Measurements from ENCODE around the gene PSMD11. TPM values are rescaled to one million over a fixed set of nuclear protein-coding genes. Genes with fewer than 3 reads are reported as not detected.

Gene PSMD11
- polyA plus RNA-seq, 1 donor: 57.1 TPM

DNA sequence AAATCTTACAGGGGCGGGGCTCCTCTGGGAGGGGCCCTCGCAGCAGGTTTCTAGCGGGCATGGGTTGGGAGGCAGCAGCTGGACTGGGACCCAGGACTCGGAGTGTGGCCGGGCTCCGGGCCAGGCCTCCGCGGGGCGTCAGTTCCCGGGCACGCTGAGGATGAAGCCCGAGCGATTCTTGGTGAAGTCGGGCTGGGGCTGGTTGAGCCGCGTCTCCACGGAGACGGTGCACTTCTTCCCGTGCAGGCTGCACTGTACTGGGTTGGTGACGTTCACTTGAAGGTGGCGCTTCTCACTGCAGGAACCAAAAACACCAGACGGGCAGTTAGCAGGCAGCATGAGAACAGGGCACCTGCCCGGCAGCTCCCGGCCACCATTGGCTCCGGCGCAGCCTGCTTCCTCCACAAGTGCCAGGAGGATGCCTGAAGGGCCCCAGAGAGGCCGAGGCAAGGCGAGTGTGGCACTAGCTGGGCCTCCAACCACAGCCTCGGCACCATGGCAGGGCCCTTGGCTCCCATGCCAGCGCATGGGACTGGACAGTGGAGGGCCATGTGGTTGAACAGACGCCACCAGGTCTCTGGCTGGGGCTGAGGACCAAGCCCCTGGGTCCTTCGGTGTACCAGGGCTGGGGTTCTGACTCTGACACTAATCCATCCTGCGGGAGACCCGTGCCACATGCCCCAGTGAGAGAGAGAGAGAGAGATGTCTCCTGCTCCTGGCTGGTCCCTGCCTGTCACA, 50.5 kb downstream of the PSMD11 start:
- WGBS (ENCODE audit: insufficient coverage, low lambda C conversion rate): no CpG with 5 or more reads among the region's 34 CpGs

DNA sequence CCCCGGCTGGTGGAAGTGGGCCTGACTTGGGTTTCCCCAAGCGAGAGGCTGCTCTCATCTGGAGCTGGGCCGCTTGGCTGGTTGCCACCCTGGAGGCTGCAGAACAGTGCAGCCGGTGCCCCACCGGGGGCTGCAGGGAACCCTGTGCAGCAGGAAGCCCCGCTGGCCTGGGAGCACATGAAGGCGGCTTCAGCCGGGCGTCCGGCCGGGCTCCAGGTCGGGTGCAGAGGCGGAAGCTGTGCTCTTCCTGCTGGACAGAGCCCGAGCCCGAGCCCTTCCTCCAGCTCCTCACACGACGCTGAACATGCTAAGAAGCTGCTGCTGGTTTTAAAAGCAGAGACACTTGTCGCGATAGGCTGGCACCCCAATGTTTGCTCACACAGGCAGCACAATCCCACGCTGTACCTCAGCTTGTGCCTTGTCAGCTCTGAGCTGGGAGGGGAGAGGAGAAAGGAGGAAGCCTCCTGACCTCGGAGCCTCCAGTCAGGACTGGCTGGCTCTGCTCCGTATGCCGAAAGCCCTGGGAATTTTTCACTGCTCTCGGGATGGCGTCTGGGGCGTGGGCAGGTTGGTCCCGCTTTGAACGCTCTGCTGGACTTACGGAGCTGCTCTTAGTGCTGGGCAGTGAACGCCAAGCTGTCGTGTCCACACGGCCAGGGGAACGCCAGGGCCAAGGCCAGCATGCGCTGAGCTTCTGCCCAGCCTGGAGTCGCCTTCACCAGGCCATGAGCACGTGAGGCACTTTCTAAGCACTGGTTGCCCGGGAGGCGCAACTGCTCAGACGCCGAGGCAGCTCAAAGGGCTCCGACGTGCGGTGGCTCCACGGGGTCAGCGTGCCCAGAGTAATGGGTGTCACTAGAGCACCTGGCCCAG, 51.3 kb downstream of the PSMD11 start:
- H3K9me3 ChIP-seq (ENCODE audit: control insufficient read depth, low read depth, low read length): no peaks in the 10 kb centered on the region
- peaks cover 16% of the 10 kb centered on the region for H3K36me3 ChIP-seq (ENCODE audit: control insufficient read depth, insufficient read depth, low read length)
- no peaks in the 10 kb centered on the region for H3K4me1 ChIP-seq (ENCODE audit: control insufficient read depth, insufficient read depth, low read length)
- no peak for DNase-seq
- H3K4me3 ChIP-seq (ENCODE audit: low read length): no peak overlapping the region
- WGBS (ENCODE audit: insufficient coverage, low lambda C conversion rate): no CpG with 5 or more reads among the region's 45 CpGs
- H3K27ac ChIP-seq (ENCODE audit: low read length): no peak overlapping the region
- no peaks in the 10 kb centered on the region for H3K27me3 ChIP-seq (ENCODE audit: control insufficient read depth, insufficient read depth, low read length)

More for the DNA sequence above, 50.5 kb downstream of the PSMD11 start:
- no peak overlapping the region for H3K4me3 ChIP-seq (ENCODE audit: low read length)
- DNase-seq: no peak
- peaks cover 19% of the 10 kb centered on the region for H3K36me3 ChIP-seq (ENCODE audit: control insufficient read depth, insufficient read depth, low read length)
- no peaks in the 10 kb centered on the region for H3K4me1 ChIP-seq (ENCODE audit: control insufficient read depth, insufficient read depth, low read length)
- H3K27ac ChIP-seq (ENCODE audit: low read length): no peak overlapping the region
- no peaks in the 10 kb centered on the region for H3K27me3 ChIP-seq (ENCODE audit: control insufficient read depth, insufficient read depth, low read length)
- H3K9me3 ChIP-seq (ENCODE audit: control insufficient read depth, low read depth, low read length): no peaks in the 10 kb centered on the region

DNA sequence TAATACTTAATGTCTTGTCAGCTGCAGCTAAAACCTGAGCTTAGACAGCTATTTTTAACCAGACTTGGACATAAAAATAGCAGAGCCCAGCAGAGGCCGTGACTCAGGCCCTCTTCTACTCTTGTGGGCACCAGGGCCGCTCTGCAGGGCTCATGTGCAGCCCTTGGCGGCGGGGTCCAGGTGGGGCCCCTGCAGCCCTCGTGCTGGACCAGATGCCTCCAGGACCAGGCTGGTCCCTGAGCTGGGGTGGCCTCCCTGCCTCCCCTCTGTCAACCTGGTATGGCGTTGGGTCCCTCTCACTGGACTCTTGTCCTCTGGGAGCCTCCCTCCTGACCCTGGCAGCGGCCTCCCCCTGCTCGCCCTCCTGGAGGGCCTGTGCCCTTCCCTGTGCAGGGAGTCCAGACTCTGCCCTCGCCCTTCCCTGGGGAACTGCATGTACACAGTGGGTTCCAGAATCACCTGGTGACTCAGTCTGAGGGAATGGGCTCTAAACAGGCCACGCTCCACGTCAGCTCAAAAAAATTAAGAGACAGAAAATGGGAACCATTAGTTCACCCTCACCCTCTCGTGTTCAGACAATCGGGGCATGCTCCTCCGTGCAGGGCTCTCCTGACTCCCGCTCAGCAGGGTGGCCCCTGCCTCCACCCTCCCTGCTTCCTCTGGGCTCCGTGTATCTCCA, 52.2 kb downstream of the PSMD11 start:
- Histone ChIP-seq H3K27ac (ENCODE audit: low read length) (no peak overlapping the region), H3K9me3 (ENCODE audit: control insufficient read depth, low read depth, low read length) (no peaks in the 10 kb centered on the region), H3K4me1 (ENCODE audit: control insufficient read depth, insufficient read depth, low read length) (no peaks in the 10 kb centered on the region), H3K4me3 (ENCODE audit: low read length) (no peak overlapping the region), H3K27me3 (ENCODE audit: control insufficient read depth, insufficient read depth, low read length) (no peaks in the 10 kb centered on the region), H3K36me3 (ENCODE audit: control insufficient read depth, insufficient read depth, low read length) (peaks cover 16% of the 10 kb centered on the region)
- no peak for DNase-seq
- no CpG with 5 or more reads among the region's 16 CpGs for WGBS (ENCODE audit: insufficient coverage, low lambda C conversion rate)

DNA sequence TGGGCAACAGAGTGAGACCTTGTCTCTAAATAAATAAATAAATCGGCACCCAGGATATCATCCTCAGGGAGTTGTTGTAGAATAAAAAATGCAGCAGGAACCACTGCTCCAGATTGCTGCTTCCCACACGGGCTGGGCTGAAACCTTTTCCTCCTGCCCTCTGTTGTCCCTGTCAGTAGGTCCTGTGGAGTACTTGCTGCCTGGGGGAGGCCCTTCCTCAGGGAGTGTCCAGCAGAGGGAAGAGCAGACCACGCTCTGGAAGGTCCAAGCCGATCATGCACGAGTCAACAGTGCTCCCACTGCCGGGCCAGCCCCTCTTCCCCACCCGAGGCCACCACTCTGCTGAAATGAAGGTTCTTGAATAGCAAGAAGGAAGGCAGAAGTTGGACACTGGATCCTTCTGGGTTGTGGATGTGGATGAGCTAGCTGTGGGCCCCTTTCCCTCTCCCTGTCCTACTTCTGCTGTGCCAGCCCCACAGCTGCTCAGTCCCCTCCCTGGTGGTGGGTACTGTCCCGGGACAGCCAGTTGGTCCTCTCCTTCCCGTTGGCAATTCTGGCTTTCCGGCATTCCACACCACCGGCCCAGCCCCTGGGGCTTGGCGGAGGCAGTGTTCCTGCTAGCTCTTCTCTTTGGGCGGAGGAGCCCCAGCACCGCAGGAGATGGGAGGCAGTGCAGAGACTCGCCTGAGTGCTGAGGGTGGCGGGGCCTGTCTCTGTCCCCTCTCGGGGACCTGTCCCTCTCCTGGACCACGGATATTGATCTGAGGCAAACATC, 53.3 kb downstream of the PSMD11 start:
- no peaks in the 10 kb centered on the region for H3K4me1 ChIP-seq (ENCODE audit: control insufficient read depth, insufficient read depth, low read length)

DNA sequence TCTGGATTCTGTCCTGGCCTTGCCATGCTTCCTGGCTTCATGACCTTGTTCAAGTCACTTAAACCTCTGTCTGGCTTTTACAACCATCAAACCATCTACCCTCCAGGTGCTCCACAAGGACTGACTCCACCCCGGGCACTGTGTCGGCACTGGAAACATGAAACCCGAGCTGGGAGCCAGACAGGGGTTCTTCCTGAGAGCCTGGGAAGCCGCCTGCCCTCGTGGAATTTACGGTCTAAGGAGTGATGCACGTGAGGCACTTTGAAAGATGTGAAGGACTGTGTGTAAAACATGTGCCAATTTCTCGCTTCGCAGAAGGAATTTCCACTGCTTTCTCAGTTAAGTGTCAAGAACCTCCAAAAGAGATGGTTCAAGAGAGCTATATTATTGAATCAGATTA, 54.1 kb downstream of the PSMD11 start:
- H3K4me3 ChIP-seq (ENCODE audit: low read length): no peak overlapping the region

More for the DNA sequence above, 53.3 kb downstream of the PSMD11 start:
- no CpG with 5 or more reads among the region's 18 CpGs for WGBS (ENCODE audit: insufficient coverage, low lambda C conversion rate)
- Histone ChIP-seq H3K27me3 (ENCODE audit: control insufficient read depth, insufficient read depth, low read length) (no peaks in the 10 kb centered on the region), H3K27ac (ENCODE audit: low read length) (no peak overlapping the region), H3K36me3 (ENCODE audit: control insufficient read depth, insufficient read depth, low read length) (peaks cover 16% of the 10 kb centered on the region), H3K9me3 (ENCODE audit: control insufficient read depth, low read depth, low read length) (no peaks in the 10 kb centered on the region), H3K4me3 (ENCODE audit: low read length) (no peak overlapping the region)
- no peak for DNase-seq

DNA sequence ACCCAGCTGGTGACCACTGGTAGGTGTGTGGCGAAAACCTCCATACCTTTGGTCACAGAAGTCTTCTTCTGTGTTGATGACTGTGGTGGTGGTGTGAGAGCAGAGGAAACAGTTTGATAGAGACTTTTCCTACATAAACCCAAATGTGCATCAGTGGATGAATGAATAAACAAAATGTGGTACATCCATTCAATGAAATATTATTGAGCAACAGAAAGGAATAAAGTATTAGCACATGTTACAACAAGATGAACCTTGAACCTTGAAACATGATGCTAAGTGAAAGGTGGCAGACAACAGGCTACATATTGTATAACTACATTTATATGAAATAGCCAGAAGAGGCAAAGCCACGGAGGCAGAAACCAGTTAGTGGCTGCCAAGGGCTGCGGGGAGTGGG, 57.7 kb downstream of the PSMD11 start:
- Histone ChIP-seq H3K4me3 (ENCODE audit: low read length) (no peak overlapping the region), H3K27ac (ENCODE audit: low read length) (no peak overlapping the region), H3K27me3 (ENCODE audit: control insufficient read depth, insufficient read depth, low read length) (no peaks in the 10 kb centered on the region), H3K36me3 (ENCODE audit: control insufficient read depth, insufficient read depth, low read length) (no peaks in the 10 kb centered on the region), H3K9me3 (ENCODE audit: control insufficient read depth, low read depth, low read length) (no peaks in the 10 kb centered on the region), H3K4me1 (ENCODE audit: control insufficient read depth, insufficient read depth, low read length) (no peaks in the 10 kb centered on the region)
- DNase-seq: no peak
- WGBS (ENCODE audit: insufficient coverage, low lambda C conversion rate): no CpG with 5 or more reads among the region's 3 CpGs

More for the DNA sequence above, 54.1 kb downstream of the PSMD11 start:
- no peak for DNase-seq
- Histone ChIP-seq H3K27me3 (ENCODE audit: control insufficient read depth, insufficient read depth, low read length) (no peaks in the 10 kb centered on the region), H3K9me3 (ENCODE audit: control insufficient read depth, low read depth, low read length) (no peaks in the 10 kb centered on the region), H3K4me1 (ENCODE audit: control insufficient read depth, insufficient read depth, low read length) (no peaks in the 10 kb centered on the region), H3K36me3 (ENCODE audit: control insufficient read depth, insufficient read depth, low read length) (peaks cover 13% of the 10 kb centered on the region), H3K27ac (ENCODE audit: low read length) (no peak overlapping the region)
- WGBS (ENCODE audit: insufficient coverage, low lambda C conversion rate): 93% methylated on average over 2 of the region's 9 CpGs

DNA sequence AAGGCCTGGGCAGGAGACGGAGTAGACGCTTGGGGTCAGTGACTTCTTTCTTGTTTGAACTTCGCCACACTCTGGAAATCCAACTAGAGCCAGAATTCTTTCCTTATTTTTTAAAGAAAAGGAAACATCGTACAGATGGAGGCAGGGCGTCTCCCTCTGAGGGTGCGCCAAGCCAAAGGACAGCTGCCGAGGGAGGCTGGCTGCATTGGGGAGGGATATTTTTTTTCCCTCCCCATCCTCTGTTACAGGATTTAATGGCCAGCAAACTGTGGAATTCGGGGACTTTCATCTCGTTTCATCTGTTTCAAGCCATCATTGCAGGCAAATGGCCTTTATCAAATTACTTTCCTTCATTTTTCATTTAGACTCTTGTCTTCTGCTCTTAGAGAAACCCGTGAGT, 58.4 kb downstream of the PSMD11 start:
- Histone ChIP-seq H3K4me1 (ENCODE audit: control insufficient read depth, insufficient read depth, low read length) (no peaks in the 10 kb centered on the region), H3K36me3 (ENCODE audit: control insufficient read depth, insufficient read depth, low read length) (no peaks in the 10 kb centered on the region), H3K4me3 (ENCODE audit: low read length) (no peak overlapping the region), H3K27me3 (ENCODE audit: control insufficient read depth, insufficient read depth, low read length) (no peaks in the 10 kb centered on the region), H3K9me3 (ENCODE audit: control insufficient read depth, low read depth, low read length) (no peaks in the 10 kb centered on the region), H3K27ac (ENCODE audit: low read length) (no peak overlapping the region)
- DNase-seq: no peak
- WGBS (ENCODE audit: insufficient coverage, low lambda C conversion rate): 80% methylated on average over 1 of the region's 10 CpGs

DNA sequence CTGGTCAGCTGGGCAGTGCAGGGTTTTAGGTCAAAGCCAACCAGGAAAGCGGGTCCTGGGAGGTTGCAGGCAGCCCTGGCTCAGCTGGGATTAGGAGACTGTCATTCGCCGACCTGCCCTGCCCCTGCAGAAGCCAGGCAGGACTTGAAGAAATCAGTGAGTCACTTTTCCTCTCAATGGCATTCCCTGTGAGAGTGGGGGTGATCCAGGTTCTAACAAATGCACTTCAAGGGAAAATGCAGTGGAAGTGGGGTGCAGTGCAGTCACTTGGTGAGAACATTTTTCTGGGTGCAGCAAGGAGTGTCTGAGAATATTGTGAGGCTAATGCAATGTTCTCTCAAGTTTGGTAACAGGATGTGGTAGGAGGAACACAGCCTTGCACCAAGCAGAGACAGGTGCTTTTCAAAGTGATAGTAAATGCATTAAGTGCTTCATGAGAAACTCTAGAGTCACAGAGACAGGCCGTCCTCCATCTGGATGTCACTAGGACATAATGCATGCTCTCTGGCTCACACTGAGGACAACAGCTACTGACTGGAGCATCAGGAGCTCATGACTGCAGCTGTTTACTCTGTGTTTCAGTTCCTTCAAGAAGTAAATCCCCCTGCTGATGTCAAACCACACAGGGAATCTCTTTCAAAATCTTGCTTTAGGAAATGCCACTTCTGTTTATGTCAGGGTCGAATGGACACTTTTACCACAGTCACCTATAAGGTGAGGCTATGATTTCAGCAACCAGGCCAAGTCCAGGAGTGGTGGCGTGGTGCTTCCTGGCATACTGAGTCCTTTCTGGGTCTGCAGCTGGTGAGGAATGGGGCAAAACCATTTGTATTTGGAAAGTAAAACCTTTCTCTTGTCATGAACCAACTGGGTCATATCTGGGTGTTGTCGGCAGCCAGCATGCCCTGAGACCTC, 59.2 kb downstream of the PSMD11 start:
- no CpG with 5 or more reads among the region's 7 CpGs for WGBS (ENCODE audit: insufficient coverage, low lambda C conversion rate)
- H3K36me3 ChIP-seq (ENCODE audit: control insufficient read depth, insufficient read depth, low read length): peaks cover 2% of the 10 kb centered on the region
- no peak overlapping the region for H3K27ac ChIP-seq (ENCODE audit: low read length)
- H3K9me3 ChIP-seq (ENCODE audit: control insufficient read depth, low read depth, low read length): no peaks in the 10 kb centered on the region
- DNase-seq: no peak
- no peaks in the 10 kb centered on the region for H3K27me3 ChIP-seq (ENCODE audit: control insufficient read depth, insufficient read depth, low read length)
- H3K4me1 ChIP-seq (ENCODE audit: control insufficient read depth, insufficient read depth, low read length): no peaks in the 10 kb centered on the region
- no peak overlapping the region for H3K4me3 ChIP-seq (ENCODE audit: low read length)

DNA sequence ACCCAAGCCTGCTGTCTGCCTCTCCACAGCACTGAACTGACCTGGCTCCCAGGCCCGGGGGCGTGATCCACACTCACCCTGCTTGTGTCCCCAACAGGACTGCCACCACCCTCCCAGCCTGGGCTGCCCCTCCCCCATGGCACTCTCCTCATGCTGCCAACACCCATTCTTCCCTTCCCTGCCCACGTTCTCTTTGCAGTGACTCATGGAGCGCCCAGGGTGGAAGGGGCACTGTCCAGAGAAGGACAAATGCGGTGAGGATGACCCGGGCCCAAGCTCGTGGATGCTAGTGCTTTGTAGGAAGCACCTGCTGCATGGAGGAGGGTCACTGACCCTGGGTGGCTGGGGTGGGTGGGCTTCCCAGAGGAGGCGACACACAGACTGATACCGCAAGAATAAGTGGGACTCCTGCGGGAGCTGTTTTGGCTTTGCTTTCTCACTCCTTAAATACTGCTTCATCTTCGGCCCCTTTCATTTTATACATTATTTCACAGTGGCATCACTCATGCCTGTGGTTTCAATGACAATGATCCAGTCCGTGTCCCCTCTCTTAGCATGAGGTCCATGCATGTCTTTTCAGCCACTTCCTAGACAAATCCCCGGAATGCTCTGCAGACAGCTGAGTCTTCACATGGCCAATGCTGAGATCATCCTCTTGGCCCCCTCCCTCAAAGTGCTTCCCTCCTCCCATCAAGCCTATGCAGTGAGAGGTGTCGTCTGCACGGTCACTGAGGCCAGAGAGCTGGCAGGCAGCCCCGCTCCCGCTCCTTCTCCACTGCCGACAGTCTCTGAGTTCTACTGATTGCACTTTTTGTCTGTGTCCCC, 60.1 kb downstream of the PSMD11 start:
- Histone ChIP-seq H3K4me3 (ENCODE audit: low read length) (no peak overlapping the region), H3K36me3 (ENCODE audit: control insufficient read depth, insufficient read depth, low read length) (peaks cover 4% of the 10 kb centered on the region), H3K27me3 (ENCODE audit: control insufficient read depth, insufficient read depth, low read length) (no peaks in the 10 kb centered on the region), H3K27ac (ENCODE audit: low read length) (no peak overlapping the region), H3K9me3 (ENCODE audit: control insufficient read depth, low read depth, low read length) (no peaks in the 10 kb centered on the region), H3K4me1 (ENCODE audit: control insufficient read depth, insufficient read depth, low read length) (no peaks in the 10 kb centered on the region)
- WGBS (ENCODE audit: insufficient coverage, low lambda C conversion rate): 100% methylated on average over 1 of the region's 18 CpGs
- no peak for DNase-seq

Measured in large intestine (tissue), 3 donors.